K562 (cell line): ENCODE data around the gene ZNF566. TPM values are rescaled to one million over a fixed set of nuclear protein-coding genes. Genes with fewer than 3 reads are reported as not detected.

Experiments
- ATAC-seq: fragments of 200-7000 bp; cut with Tn5 transposase; 3 replicates; pipeline ENCODE4 v1.9.1; 2020; ENCODE audit warnings: moderate library complexity
- BruUV-seq: library from RNA; stranded (reverse); fragments of 400-500 nt; replicated peaks from 2 replicates; lab custom pipeline; 2021; lab: Mats Ljungman, UMichigan
- CTCF ChIA-PET: fragments of 300-600 bp; formaldehyde crosslinking; extraction: SDS; loops from one replicate; lab custom pipeline; 2021; ENCODE audit warnings: low intra/inter-chr PET ratio; lab: Yijun Ruan, JAX
- POLR2A ChIA-PET: fragments of 300-600, 350-650 bp; sonication (Branson Sonifier 250); formaldehyde crosslinking; extraction: SDS; loops from one replicate; lab custom pipeline; 2021; ENCODE audit warnings: antibody characterized with exemption, inconsistent platforms; lab: Yijun Ruan, JAX
- DNase-seq, 4 experiments: peaks; one replicate each; pipeline versions ENCODE4 v3.0.0 to v3.0.0-alpha.2; 2011 to 2018; ENCODE audit warnings: low spot score in 3 of 4, mixed read lengths in 3 of 4; ENCODE audit errors: extremely low read depth in 1 of 4
- FAIRE-seq: peaks from 2 replicates; lab custom pipeline; 2011; peaks lifted over from hg19 to GRCh38; lab: Jason Lieb, UNC
- H2AFZ ChIP-seq: 2 replicates; pipeline ENCODE4 v1.6.0; 2011; ENCODE audit warnings: low read depth, low read length, control low read depth, inconsistent platforms
- H3K27ac ChIP-seq: fragments of 200-600 bp; 3 replicates; pipeline ENCODE4 v1.8.0; 2011; ENCODE audit warnings: low read depth, mild to moderate bottlenecking, control low read depth, inconsistent platforms, low read length, moderate library complexity, mixed read lengths; ENCODE audit errors: extremely low read depth
- H3K27me3 ChIP-seq, 2 experiments: fragments of 300-600 bp in 1 of 2; 2 replicates in 1 of 2; 3 replicates in 1 of 2; pipeline versions ENCODE4 v1.6.0 to v1.8.0; 2011; ENCODE audit warnings: inconsistent platforms in 2 of 2, low read length in 2 of 2, mild to moderate bottlenecking in 1 of 2, mixed read lengths in 1 of 2, moderate library complexity in 1 of 2; ENCODE audit not compliant: control insufficient read depth in 2 of 2, insufficient read depth in 2 of 2
- H3K36me3 ChIP-seq: fragments of 300-600 bp; 3 replicates; pipeline ENCODE4 v1.8.0; 2011; ENCODE audit warnings: mild to moderate bottlenecking, low read length, inconsistent platforms; ENCODE audit not compliant: control insufficient read depth, insufficient read depth
- H3K4me1 ChIP-seq, 2 experiments: fragments of 200-600 bp in 1 of 2; replicated peaks in 1 of 2; 2 replicates in 1 of 2; 3 replicates in 1 of 2; pipeline versions ENCODE4 v1.5.1 to v1.8.0; 2011; ENCODE audit warnings: inconsistent platforms in 2 of 2, low read length in 2 of 2, mild to moderate bottlenecking in 1 of 2, mixed read lengths in 1 of 2, moderate library complexity in 1 of 2; ENCODE audit not compliant: control insufficient read depth in 2 of 2, insufficient read depth in 2 of 2
- H3K4me2 ChIP-seq: 2 replicates; pipeline ENCODE4 v1.6.1; 2011; ENCODE audit warnings: low read length, control low read depth, inconsistent platforms, mixed read lengths; ENCODE audit not compliant: insufficient read depth
- H3K4me3 ChIP-seq: fragments of 200-600 bp; sonication (generic), shearing (Covaris generic); 2 replicates; pipeline ENCODE4 v1.5.1; 2016; ENCODE audit warnings: control low read depth, inconsistent platforms
- H3K79me2 ChIP-seq: fragments of 200-600 bp; 3 replicates; pipeline ENCODE4 v1.8.0; 2011; ENCODE audit warnings: low read length, inconsistent platforms; ENCODE audit not compliant: control insufficient read depth, insufficient read depth
- H3K9ac ChIP-seq, 2 experiments: 2 replicates each; pipeline versions ENCODE4 v1.6.0 to v1.6.1; 2011; ENCODE audit warnings: low read depth in 2 of 2, low read length in 2 of 2, control low read depth in 1 of 2, inconsistent platforms in 1 of 2, mild to moderate bottlenecking in 1 of 2, mixed read lengths in 1 of 2; ENCODE audit not compliant: insufficient read depth in 1 of 2
- H3K9me1 ChIP-seq: one replicate; pipeline ENCODE4 v1.6.0; 2011; ENCODE audit warnings: inconsistent platforms, mild to moderate bottlenecking, low read length, moderate library complexity; ENCODE audit not compliant: control insufficient read depth, insufficient read depth
- H3K9me3 ChIP-seq: replicated peaks from 2 replicates; pipeline ENCODE4 v1.5.1; 2011; ENCODE audit warnings: low read depth, low read length, inconsistent platforms; ENCODE audit not compliant: control insufficient read depth, insufficient read depth
- H4K20me1 ChIP-seq: replicated peaks from 2 replicates; pipeline ENCODE4 v1.6.1; 2011; ENCODE audit warnings: low read length, inconsistent platforms, mixed read lengths; ENCODE audit not compliant: control insufficient read depth, insufficient read depth
- ASH1L ChIP-seq: fragments of 450-650 bp; IDR thresholded peaks from 2 replicates; pipeline ENCODE4 v1.6.1; 2018; ENCODE audit warnings: borderline replicate concordance, mild to moderate bottlenecking, low read depth; ENCODE audit not compliant: partially characterized antibody
- CHD7 ChIP-seq: fragments of 200-600 bp; sonication (generic); IDR thresholded peaks from one replicate; pipeline ENCODE4 v1.6.1; 2012; ENCODE audit warnings: mild to moderate bottlenecking, low read depth, low read length, inconsistent platforms
- PHF8 ChIP-seq: fragments of 200-600 bp; sonication (generic); IDR thresholded peaks from 2 replicates; pipeline ENCODE4 v1.6.1; 2012; ENCODE audit warnings: mixed run types, mild to moderate bottlenecking, inconsistent platforms, low read length, moderate library complexity, borderline replicate concordance
- WGBS: fragments of 100-300 bp; shearing (Covaris generic); methylation state at CpG from one replicate; pipeline ENCODE4 v1.1.6; 2016; ENCODE audit warnings: low coverage, mixed read lengths; ENCODE audit not compliant: insufficient coverage; ENCODE audit errors: missing lambda C conversion rate; 5-methylcytosine and 5-hydroxymethylcytosine counted together
- in situ Hi-C: fragments of 300-500 bp; cut with MboI; formaldehyde crosslinking; loops from 4 replicates; pipeline ENCODE4 v1.15.0; 2018; ENCODE audit warnings: inconsistent platforms, mixed read lengths
- intact Hi-C: fragments of 100-400 bp; cut with micrococcal nuclease; formaldehyde crosslinking; loops from 2 replicates; pipeline ENCODE4 v1.14.2; 2022
- polyA plus RNA-seq, 8 experiments: library from polyadenylated mRNA; depleted of rRNA in 4 of 8; stranded (reverse) in 5 of 8; unstranded in 3 of 8; fragments of >200 nt; fragmentation: Nextera tagmentation in 2 of 8; fragmentation: Illumina TruSeq in 1 of 8; extraction: Ambion mirVana in 2 of 8; extraction: Trizol in 1 of 8; gene quantifications; 2 replicates each; pipeline versions ENCODE4 v1.2.1 to v1.2.3, GENCODE V29; 2011 to 2014; ENCODE audit warnings: inconsistent platforms in 1 of 8, missing spikeins in 1 of 8
- total RNA-seq, 7 experiments: library from RNA; depleted of rRNA in 6 of 7; stranded (reverse); fragments of >200 nt in 6 of 7; fragmentation: Illumina TruSeq in 2 of 7; extraction: Trizol in 2 of 7; gene quantifications; 2 replicates each; pipeline versions ENCODE4 v1.2.1 to v1.2.3, GENCODE V29; 2011 to 2021; ENCODE audit warnings: low replicate concordance in 1 of 7

Gene ZNF566
- total and polyA plus RNA-seq, 9 of the 15 experiments (the other 6 are each of a cell fraction or from before 2014, with no cell fraction given), result 5.5 to 11.4 (median 9.7) TPM

GRCh38 chr19:36501973-36502372 lies 12.6 kb upstream of the ZNF566 start:
- no peak for ATAC-seq
- no peak for FAIRE-seq
- no peak overlapping the region for H3K27ac ChIP-seq
- no peaks in the 10 kb centered on the region for H4K20me1 ChIP-seq
- no peaks in the 10 kb centered on the region for H3K9me1 ChIP-seq
- no peak overlapping the region for H3K4me3 ChIP-seq
- no peak for DNase-seq
- 0% methylated on average over 3 of the region's 5 CpGs for WGBS
- no peaks in the 10 kb centered on the region for H3K79me2 ChIP-seq
- intact Hi-C loops, result no loop called here
- H3K9me3 ChIP-seq, result no peaks in the 10 kb centered on the region; the same call in 1 of the 2 replicates
- H3K36me3 ChIP-seq, result no peaks in the 10 kb centered on the region
- no peak for TF ChIP-seq ASH1L
- TF ChIP-seq PHF8, result no peak
- no peak for TF ChIP-seq CHD7
- POLR2A ChIA-PET, result no interaction called here
- no peaks in the 10 kb centered on the region; a peak in 1 of 5 replicates for H3K27me3 ChIP-seq
- in situ Hi-C loops, result no loop called here
- H3K9ac ChIP-seq, result no peak overlapping the region
- H2AFZ ChIP-seq, result no peak overlapping the region
- CTCF ChIA-PET, result no interaction called here
- no TSS peak for BruUV-seq
- H3K4me1 ChIP-seq, result no peaks in the 10 kb centered on the region; a peak in 2 of 5 replicates
- H3K4me2 ChIP-seq, result no peak overlapping the region
